Thyroid gland (tissue), 4 donors: ENCODE measurements around the gene GMFB.

ENCODE experiments used
- POLR2A ChIP-seq, 2 donors: fragments of 450-650 bp; IDR thresholded peaks; one replicate each; pipeline ENCODE4 v1.6.1; 2017; ENCODE audit warnings: antibody characterized with exemption in 2 of 2, mild to moderate bottlenecking in 2 of 2, moderate library complexity in 1 of 2
- TF ChIP-seq, protein P1 (sequence below), 6 experiments: fragments of 200-600 bp in 3 of 6; fragments of 450-650 bp in 3 of 6; sonication (generic) in 3 of 6; IDR thresholded peaks; one replicate each; pipeline ENCODE4 v1.5.1; 2016 to 2019; ENCODE audit warnings: antibody characterized with exemption in 6 of 6, mild to moderate bottlenecking in 2 of 6, inconsistent platforms in 1 of 6, moderate library complexity in 1 of 6

DNA sequence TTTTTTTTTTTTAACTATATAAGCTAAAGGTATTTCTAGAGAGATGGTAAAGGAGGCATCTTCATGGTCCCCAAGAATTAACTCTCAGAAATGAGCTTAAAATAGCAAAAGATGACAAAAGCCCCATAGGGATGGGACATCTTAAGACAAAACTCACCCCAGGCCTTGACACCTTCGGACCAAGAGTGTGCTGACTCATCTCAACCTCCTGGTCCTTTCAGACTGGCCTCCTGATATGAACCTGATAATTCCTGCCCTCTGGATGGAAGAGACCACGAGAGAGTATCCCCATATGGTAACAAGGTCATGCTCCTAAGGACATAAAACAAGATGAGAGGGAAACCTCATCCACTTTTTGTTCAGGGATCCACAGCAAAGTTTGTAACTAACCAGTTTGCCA, 8.4 kb upstream of the GMFB start:
- TF ChIP-seq, protein P1, sequence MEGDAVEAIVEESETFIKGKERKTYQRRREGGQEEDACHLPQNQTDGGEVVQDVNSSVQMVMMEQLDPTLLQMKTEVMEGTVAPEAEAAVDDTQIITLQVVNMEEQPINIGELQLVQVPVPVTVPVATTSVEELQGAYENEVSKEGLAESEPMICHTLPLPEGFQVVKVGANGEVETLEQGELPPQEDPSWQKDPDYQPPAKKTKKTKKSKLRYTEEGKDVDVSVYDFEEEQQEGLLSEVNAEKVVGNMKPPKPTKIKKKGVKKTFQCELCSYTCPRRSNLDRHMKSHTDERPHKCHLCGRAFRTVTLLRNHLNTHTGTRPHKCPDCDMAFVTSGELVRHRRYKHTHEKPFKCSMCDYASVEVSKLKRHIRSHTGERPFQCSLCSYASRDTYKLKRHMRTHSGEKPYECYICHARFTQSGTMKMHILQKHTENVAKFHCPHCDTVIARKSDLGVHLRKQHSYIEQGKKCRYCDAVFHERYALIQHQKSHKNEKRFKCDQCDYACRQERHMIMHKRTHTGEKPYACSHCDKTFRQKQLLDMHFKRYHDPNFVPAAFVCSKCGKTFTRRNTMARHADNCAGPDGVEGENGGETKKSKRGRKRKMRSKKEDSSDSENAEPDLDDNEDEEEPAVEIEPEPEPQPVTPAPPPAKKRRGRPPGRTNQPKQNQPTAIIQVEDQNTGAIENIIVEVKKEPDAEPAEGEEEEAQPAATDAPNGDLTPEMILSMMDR (IDR thresholded peaks at IDR 0.05): no peak
- no peak for TF ChIP-seq POLR2A (IDR thresholded peaks at IDR 0.05)
